Mesendoderm (in vitro differentiated cells): ENCODE measurements around the gene ASPSCR1.

Experiments used
- DNase-seq: peaks from one replicate; pipeline ENCODE4 v3.0.0; 2013
- H2AK5ac ChIP-seq: 2 replicates; pipeline ENCODE4 v1.6.1; 2013; ENCODE audit warnings: low read length, inconsistent platforms
- H2BK120ac ChIP-seq: 2 replicates; pipeline ENCODE4 v1.6.1; 2013; ENCODE audit warnings: low read depth, mild to moderate bottlenecking, low read length, moderate library complexity, mixed read lengths
- H2BK15ac ChIP-seq: replicated peaks from 2 replicates; pipeline ENCODE4 v1.6.1; 2013; ENCODE audit warnings: low read depth, mild to moderate bottlenecking, moderate library complexity
- H2BK5ac ChIP-seq: 2 replicates; pipeline ENCODE4 v1.6.1; 2013; ENCODE audit warnings: low read length, inconsistent platforms
- H3K18ac ChIP-seq: 2 replicates; pipeline ENCODE4 v1.6.1; 2013; ENCODE audit warnings: mild to moderate bottlenecking, low read length, mixed read lengths
- H3K23ac ChIP-seq: one replicate; pipeline ENCODE4 v1.6.1; 2013; ENCODE audit warnings: low read length
- H3K27ac ChIP-seq: 2 replicates; pipeline ENCODE4 v1.5.1; 2013; ENCODE audit warnings: low read depth, mild to moderate bottlenecking, inconsistent platforms, low read length, moderate library complexity
- H3K27me3 ChIP-seq: 2 replicates; pipeline ENCODE4 v1.6.1; 2013; ENCODE audit warnings: low read length, control low read depth, mild to moderate bottlenecking, inconsistent platforms; ENCODE audit not compliant: insufficient read depth, poor library complexity
- H3K36me3 ChIP-seq: 2 replicates; pipeline ENCODE4 v1.6.1; 2013; ENCODE audit warnings: low read length, inconsistent platforms; ENCODE audit not compliant: control insufficient read depth, insufficient read depth
- H3K4ac ChIP-seq: one replicate; pipeline ENCODE4 v1.6.1; 2013; ENCODE audit warnings: low read depth, mild to moderate bottlenecking, low read length, moderate library complexity
- H3K4me1 ChIP-seq: 2 replicates; pipeline ENCODE4 v1.6.1; 2013; ENCODE audit warnings: low read depth, low read length, inconsistent platforms; ENCODE audit not compliant: control insufficient read depth
- H3K4me2 ChIP-seq: 2 replicates; pipeline ENCODE4 v1.6.1; 2013; ENCODE audit warnings: low read length
- H3K4me3 ChIP-seq: 2 replicates; pipeline ENCODE4 v1.5.1; 2013; ENCODE audit warnings: mild to moderate bottlenecking, low read length
- H3K56ac ChIP-seq: one replicate; pipeline ENCODE4 v1.6.1; 2013; ENCODE audit warnings: low read length
- H3K79me1 ChIP-seq: 2 replicates; pipeline ENCODE4 v1.6.1; 2013; ENCODE audit warnings: low read length, inconsistent platforms
- H3K79me2 ChIP-seq: 2 replicates; pipeline ENCODE4 v1.6.1; 2013; ENCODE audit warnings: mild to moderate bottlenecking, low read length; ENCODE audit not compliant: control insufficient read depth, insufficient read depth
- H3K9ac ChIP-seq: 2 replicates; pipeline ENCODE4 v1.6.1; 2013; ENCODE audit warnings: low read length, inconsistent platforms
- H4K5ac ChIP-seq: one replicate; pipeline ENCODE4 v1.6.1; 2013; ENCODE audit warnings: low read length
- H4K8ac ChIP-seq: one replicate; pipeline ENCODE4 v1.6.1; 2013; ENCODE audit warnings: low read depth, mild to moderate bottlenecking, control low read depth, low read length, moderate library complexity
- WGBS: extraction: QIAGEN DNeasy Blood & Tissue Kit; methylation state at CpG from one replicate; pipeline ENCODE4 v1.1.7; 2013; ENCODE audit warnings: low lambda C conversion rate, missing lambda C conversion rate; ENCODE audit not compliant: insufficient coverage; ENCODE audit errors: extremely low coverage; 5-methylcytosine and 5-hydroxymethylcytosine counted together

ASPSCR1 gene

GRCh38 chr17:82008258-82008940, 31.0 kb downstream of the ASPSCR1 start:
- Histone ChIP-seq H3K79me2 (no peaks in the 10 kb centered on the region), H3K36me3 (no peaks in the 10 kb centered on the region), H2AK5ac (no peak overlapping the region), H3K4me3 (no peak overlapping the region), H4K8ac (no peak overlapping the region), H3K4me1 (no peaks in the 10 kb centered on the region), H3K23ac (no peak overlapping the region), H3K4me2 (no peak overlapping the region), H3K27me3 (no peaks in the 10 kb centered on the region), H2BK15ac (no peak overlapping the region), H3K9ac (no peak overlapping the region), H2BK5ac (no peak overlapping the region), H3K79me1 (peaks cover 2% of the 10 kb centered on the region), H3K27ac (no peak overlapping the region), H3K56ac (no peak overlapping the region), H3K18ac (no peak overlapping the region), H2BK120ac (no peak overlapping the region), H3K4ac (no peak overlapping the region), H4K5ac (no peak overlapping the region)
- no CpG with 5 or more reads among the region's 26 CpGs for WGBS
- DNase-seq, result no peak

GRCh38 chr17:82008941-82009405, 31.5 kb downstream of the ASPSCR1 start:
- no CpG with 5 or more reads among the region's 28 CpGs for WGBS
- no peak overlapping the region for H4K8ac ChIP-seq

GRCh38 chr17:82009413-82009812, 32.0 kb downstream of the ASPSCR1 start:
- Histone ChIP-seq H3K27me3 (no peaks in the 10 kb centered on the region), H3K23ac (no peak overlapping the region), H3K79me1 (peaks cover 2% of the 10 kb centered on the region), H3K9ac (no peak overlapping the region), H3K56ac (no peak overlapping the region), H2BK120ac (no peak overlapping the region), H3K79me2 (no peaks in the 10 kb centered on the region), H4K8ac (no peak overlapping the region), H3K4me3 (no peak overlapping the region), H3K27ac (no peak overlapping the region), H2BK5ac (no peak overlapping the region), H4K5ac (no peak overlapping the region), H3K18ac (no peak overlapping the region), H3K4me1 (no peaks in the 10 kb centered on the region), H3K4me2 (no peak overlapping the region), H3K36me3 (no peaks in the 10 kb centered on the region), H3K4ac (no peak overlapping the region), H2BK15ac (no peak overlapping the region), H2AK5ac (no peak overlapping the region)
- WGBS, result no CpG with 5 or more reads among the region's 15 CpGs
- no peak for DNase-seq

More at GRCh38 chr17:82008941-82009405, 31.5 kb downstream of the ASPSCR1 start:
- peaks cover 2% of the 10 kb centered on the region for H3K79me1 ChIP-seq
- H3K36me3 ChIP-seq, result no peaks in the 10 kb centered on the region
- H3K4ac ChIP-seq, result no peak overlapping the region
- no peak overlapping the region for H3K4me2 ChIP-seq
- no peak overlapping the region for H3K9ac ChIP-seq
- H3K23ac ChIP-seq, result no peak overlapping the region
- H3K56ac ChIP-seq, result no peak overlapping the region
- H2BK15ac ChIP-seq, result no peak overlapping the region
- DNase-seq, result no peak
- no peak overlapping the region for H3K4me3 ChIP-seq
- H3K27ac ChIP-seq, result no peak overlapping the region
- no peaks in the 10 kb centered on the region for H3K4me1 ChIP-seq
- no peak overlapping the region for H4K5ac ChIP-seq
- H3K18ac ChIP-seq, result no peak overlapping the region
- no peak overlapping the region for H2AK5ac ChIP-seq
- no peak overlapping the region for H2BK5ac ChIP-seq
- no peaks in the 10 kb centered on the region for H3K79me2 ChIP-seq
- no peaks in the 10 kb centered on the region for H3K27me3 ChIP-seq
- no peak overlapping the region for H2BK120ac ChIP-seq

GRCh38 chr17:82010575-82011525, 33.4 kb downstream of the ASPSCR1 start:
- H3K4ac ChIP-seq, result no peak overlapping the region
- no peak overlapping the region for H4K8ac ChIP-seq
- H3K27me3 ChIP-seq, result no peaks in the 10 kb centered on the region
- no peak overlapping the region for H3K9ac ChIP-seq
- no peak overlapping the region for H2AK5ac ChIP-seq
- H3K79me1 ChIP-seq, result peaks cover 2% of the 10 kb centered on the region
- H4K5ac ChIP-seq, result no peak overlapping the region
- no peak overlapping the region for H2BK5ac ChIP-seq
- H3K4me1 ChIP-seq, result no peaks in the 10 kb centered on the region
- H3K4me2 ChIP-seq, result no peak overlapping the region
- no peaks in the 10 kb centered on the region for H3K36me3 ChIP-seq
- no peak overlapping the region for H2BK120ac ChIP-seq
- no peak overlapping the region for H3K56ac ChIP-seq
- H3K79me2 ChIP-seq, result no peaks in the 10 kb centered on the region
- H3K27ac ChIP-seq, result no peak overlapping the region
- H3K4me3 ChIP-seq, result no peak overlapping the region
- H2BK15ac ChIP-seq, result no peak overlapping the region
- H3K18ac ChIP-seq, result no peak overlapping the region
- no peak for DNase-seq
- no peak overlapping the region for H3K23ac ChIP-seq
- no CpG with 5 or more reads among the region's 39 CpGs for WGBS

GRCh38 chr17:82011617-82012187, 34.3 kb downstream of the ASPSCR1 start:
- no peak for DNase-seq
- Histone ChIP-seq H3K27ac (no peak overlapping the region), H3K18ac (no peak overlapping the region), H3K4me3 (no peak overlapping the region), H3K23ac (no peak overlapping the region), H3K79me2 (no peaks in the 10 kb centered on the region), H4K5ac (no peak overlapping the region), H3K27me3 (no peaks in the 10 kb centered on the region), H3K56ac (no peak overlapping the region), H2BK5ac (no peak overlapping the region), H2AK5ac (no peak overlapping the region), H3K4ac (no peak overlapping the region), H4K8ac (no peak overlapping the region), H2BK120ac (no peak overlapping the region), H3K4me1 (no peaks in the 10 kb centered on the region), H3K36me3 (no peaks in the 10 kb centered on the region), H3K4me2 (no peak overlapping the region), H2BK15ac (no peak overlapping the region), H3K9ac (no peak overlapping the region), H3K79me1 (no peaks in the 10 kb centered on the region)
- no CpG with 5 or more reads among the region's 19 CpGs for WGBS
